ENCODE measurements around the gene NGB.
A peak's percentile ranks its signal among the peaks of the same experiment; 100 is the strongest.
"Not testable (repeated sequence)": the region's sequence is repeated elsewhere in the genome, so short reads cannot be mapped to it uniquely, and the experiment has no call there.

Gene NGB

DNA sequence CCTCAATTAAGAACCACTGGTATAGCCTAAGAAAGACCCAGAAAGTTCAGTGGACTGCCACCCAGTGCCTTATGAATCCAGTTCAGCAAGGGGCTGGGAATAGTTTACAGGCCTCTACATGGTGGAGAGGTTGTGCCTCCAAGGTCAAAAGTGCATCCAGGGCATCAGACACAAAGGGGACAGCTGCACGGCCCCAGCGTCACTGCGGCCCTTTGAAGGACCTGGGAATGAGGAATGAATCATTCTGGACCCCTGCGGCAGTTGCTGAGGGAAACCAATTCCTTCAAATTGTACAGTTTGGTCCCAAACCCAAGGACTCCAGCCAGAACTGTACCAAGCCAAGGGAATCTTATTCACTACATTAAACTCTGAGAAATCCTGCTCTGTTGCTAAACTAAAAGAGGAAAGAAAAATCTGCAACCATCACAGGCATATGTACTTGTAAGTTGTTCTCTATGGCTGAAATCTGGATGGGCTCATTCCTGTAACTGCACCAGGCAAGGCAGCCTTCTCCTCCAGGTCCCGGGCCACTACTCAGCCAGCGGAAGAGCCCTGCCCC, 10.9 kb upstream of the NGB start:
- DNase-seq (ENCODE audit: low read depth), result no peak
- no peak overlapping the region for H3K4me3 ChIP-seq (ENCODE audit: low read depth, low read length)
- in situ Hi-C loops (cut with HindIII; ENCODE audit: low sequenced_read_pairs), result no loop called here
- TF ChIP-seq, protein P1, sequence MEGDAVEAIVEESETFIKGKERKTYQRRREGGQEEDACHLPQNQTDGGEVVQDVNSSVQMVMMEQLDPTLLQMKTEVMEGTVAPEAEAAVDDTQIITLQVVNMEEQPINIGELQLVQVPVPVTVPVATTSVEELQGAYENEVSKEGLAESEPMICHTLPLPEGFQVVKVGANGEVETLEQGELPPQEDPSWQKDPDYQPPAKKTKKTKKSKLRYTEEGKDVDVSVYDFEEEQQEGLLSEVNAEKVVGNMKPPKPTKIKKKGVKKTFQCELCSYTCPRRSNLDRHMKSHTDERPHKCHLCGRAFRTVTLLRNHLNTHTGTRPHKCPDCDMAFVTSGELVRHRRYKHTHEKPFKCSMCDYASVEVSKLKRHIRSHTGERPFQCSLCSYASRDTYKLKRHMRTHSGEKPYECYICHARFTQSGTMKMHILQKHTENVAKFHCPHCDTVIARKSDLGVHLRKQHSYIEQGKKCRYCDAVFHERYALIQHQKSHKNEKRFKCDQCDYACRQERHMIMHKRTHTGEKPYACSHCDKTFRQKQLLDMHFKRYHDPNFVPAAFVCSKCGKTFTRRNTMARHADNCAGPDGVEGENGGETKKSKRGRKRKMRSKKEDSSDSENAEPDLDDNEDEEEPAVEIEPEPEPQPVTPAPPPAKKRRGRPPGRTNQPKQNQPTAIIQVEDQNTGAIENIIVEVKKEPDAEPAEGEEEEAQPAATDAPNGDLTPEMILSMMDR (IDR thresholded peaks at IDR 0.05; ENCODE audit: low read depth, low read length, missing control alignments), result no peak

DNA sequence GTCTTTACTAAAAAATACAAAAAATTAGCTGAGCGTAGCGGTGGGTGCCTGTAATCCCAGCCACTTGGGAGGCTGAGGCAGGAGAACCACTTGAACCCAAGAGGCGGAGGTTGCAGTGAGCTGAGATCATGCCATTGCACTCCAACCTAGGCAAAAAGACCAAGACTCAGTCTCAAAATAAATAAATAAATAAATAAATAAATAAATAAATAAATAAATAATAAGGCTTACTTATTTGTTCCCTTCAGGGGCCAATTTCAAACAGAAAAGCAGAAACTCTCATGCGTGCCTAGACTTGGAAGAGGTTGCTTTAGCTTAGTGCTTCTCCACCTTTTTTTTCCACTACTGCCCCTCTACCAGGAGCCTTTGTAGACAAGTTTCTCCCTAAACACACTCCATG, 9.9 kb upstream of the NGB start:
- DNase-seq (ENCODE audit: low read depth); H3K4me3 ChIP-seq (ENCODE audit: low read depth, low read length); in situ Hi-C loops (cut with HindIII; ENCODE audit: low sequenced_read_pairs): not testable (repeated sequence)

DNA sequence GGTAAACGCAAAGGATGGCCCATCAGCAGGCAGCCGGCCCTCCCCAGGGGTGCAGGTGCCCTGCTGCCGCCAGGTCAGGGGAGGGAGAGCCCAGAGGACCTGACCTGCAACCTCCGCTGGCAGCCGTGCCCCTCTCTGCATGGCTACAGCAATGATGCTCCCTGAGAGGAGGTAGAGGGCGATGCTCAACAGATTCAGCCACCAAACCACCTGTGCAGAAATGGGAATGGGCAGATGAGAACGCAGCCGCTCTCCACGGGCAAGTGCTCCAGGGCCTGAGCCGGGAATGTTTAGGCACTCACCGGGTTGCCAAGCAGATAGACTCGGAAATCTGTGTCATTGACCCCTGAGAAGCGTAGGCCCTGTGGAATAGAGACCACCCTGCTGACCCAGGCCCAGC, 8.7 kb upstream of the NGB start:
- TF ChIP-seq, protein P1 (IDR thresholded peaks at IDR 0.05; ENCODE audit: low read depth, low read length, missing control alignments), result no peak
- no peak overlapping the region for H3K4me3 ChIP-seq (ENCODE audit: low read depth, low read length)
- DNase-seq (ENCODE audit: low read depth), result no peak
- in situ Hi-C loops (cut with HindIII; ENCODE audit: low sequenced_read_pairs), result no loop called here

DNA sequence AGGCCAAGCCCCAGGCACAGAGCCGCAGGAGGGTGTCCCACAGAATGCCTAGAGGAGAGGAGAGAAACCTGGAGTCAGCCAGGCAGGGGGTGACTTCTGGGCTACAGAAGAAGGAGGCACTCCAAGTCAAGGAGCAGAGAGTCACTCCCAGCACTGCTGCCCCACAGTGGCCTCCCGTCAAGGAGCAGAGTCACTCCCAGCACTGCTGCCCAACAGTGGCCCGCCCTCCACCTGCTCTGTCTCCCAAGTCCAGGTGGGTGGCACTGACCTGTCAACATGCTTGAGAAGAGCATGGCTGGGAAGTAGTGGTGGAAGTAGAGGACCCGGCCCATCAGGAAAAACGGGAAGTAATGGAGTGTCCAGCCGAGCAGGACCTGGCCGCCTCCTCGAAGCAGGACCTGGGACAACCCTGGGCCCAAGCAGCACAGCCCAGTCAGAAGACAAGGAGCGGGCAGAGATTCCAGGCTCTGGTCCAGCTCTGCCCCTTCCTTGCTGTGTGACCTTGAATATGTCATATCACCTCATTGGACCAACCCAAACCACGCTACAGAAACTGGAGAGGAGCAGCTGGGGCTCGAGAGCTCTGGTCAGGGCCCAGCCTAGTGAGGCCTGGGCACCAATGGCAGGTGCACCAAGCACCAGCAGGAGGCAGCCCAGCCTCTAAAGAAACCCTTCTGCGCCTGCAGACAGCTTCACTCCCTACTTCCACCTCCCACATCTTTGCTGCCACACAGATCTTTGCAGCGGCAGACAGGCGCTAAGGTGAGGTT, 7.6 kb upstream of the NGB start:
- in situ Hi-C loops (cut with HindIII; ENCODE audit: low sequenced_read_pairs), result no loop called here
- H3K4me3 ChIP-seq (ENCODE audit: low read depth, low read length), result no peak overlapping the region
- TF ChIP-seq, protein P1 (IDR thresholded peaks at IDR 0.05; ENCODE audit: low read depth, low read length, missing control alignments), result no peak
- no peak for DNase-seq (ENCODE audit: low read depth)

DNA sequence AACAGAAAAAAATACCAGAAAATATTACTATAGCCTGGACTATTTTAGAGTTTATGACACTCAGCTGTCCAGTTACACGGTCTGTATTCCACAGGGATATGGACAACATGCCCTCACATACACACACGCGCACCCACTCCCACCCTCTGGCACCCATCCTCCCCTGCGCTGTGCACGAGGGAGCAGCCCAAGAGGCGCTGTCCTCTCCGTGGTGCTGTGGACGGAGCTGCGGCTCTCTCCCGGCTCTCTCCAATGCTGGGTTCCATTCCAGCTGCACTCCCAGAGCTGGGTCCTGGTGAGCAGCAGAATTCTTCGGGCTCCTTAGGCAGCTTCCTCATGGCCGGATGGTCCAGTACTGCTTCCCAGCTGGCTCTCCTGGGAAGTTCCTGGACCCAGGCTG, 6.0 kb upstream of the NGB start:
- H3K4me3 ChIP-seq (ENCODE audit: low read depth, low read length), result no peak overlapping the region
- DNase-seq (ENCODE audit: low read depth), result no peak
- in situ Hi-C loops (cut with HindIII; ENCODE audit: low sequenced_read_pairs), result no loop called here
- TF ChIP-seq, protein P1 (IDR thresholded peaks at IDR 0.05; ENCODE audit: low read depth, low read length, missing control alignments), result no peak

DNA sequence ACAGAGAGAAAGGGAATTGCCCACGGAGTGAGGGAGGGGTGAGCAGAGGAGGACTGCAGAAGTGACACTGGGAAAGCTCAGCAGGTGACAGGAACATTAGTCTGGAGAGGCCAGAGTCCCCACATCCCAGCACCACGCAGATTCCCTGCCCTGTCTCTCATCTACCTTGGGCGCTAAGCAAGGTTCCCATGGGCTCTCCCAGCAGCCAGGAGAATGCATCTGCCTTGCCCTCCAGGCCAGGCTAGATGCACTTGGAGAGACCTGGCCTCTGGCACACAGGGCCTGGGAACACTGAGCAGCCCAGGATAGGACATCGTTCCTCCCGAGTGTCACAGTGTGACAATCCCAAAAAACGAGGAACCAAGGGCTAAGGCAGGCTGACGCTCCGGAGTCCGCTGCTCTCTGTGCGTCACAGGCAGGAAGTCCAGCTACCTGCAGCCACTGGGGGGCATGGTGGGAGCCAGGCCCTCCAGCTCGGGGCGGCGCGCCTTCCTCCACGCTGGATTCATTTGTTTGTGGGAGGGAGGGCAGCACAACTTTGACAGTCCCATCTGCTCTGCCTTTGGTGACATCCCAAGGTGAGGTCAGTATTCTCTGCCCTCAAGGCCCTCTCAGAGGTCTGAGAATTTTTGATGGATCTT, 5.4 kb upstream of the NGB start:
- DNase-seq (ENCODE audit: low read depth), result no peak
- in situ Hi-C loops (cut with HindIII; ENCODE audit: low sequenced_read_pairs), result no loop called here
- H3K4me3 ChIP-seq (ENCODE audit: low read depth, low read length), result no peak overlapping the region
- TF ChIP-seq, protein P1 (IDR thresholded peaks at IDR 0.05; ENCODE audit: low read depth, low read length, missing control alignments), result no peak

DNA sequence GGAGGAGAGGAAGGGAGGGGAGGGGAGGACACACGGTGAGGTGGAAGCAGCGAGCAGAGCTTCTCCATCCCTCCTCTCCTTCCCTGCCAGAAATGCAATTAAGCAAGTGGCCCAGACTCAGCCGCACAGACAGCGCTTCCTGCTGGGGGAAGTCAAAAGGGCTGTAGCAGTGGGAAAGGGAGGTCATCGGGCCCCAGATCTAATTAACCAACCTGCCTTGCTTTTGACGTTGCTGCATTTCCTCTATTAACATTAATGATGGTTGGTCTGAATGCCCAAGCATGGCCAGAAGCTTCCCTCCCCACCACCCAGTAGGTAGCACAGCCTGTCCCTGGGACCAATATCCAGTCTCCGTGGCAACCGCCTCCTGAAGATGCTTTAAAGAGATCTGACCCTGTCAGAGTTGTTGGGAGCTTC, 4.6 kb upstream of the NGB start:
- no peak for DNase-seq (ENCODE audit: low read depth)
- TF ChIP-seq, protein P1 (IDR thresholded peaks at IDR 0.05; ENCODE audit: low read depth, low read length, missing control alignments), result peak; percentile 12
- no peak overlapping the region for H3K4me3 ChIP-seq (ENCODE audit: low read depth, low read length)
- in situ Hi-C loops (cut with HindIII; ENCODE audit: low sequenced_read_pairs), result no loop called here
